Kidney (tissue), 14 donors: ENCODE measurements around the gene RBBP8NL. TPM values are rescaled to one million over a fixed set of nuclear protein-coding genes. Genes with fewer than 3 reads are reported as not detected.

Experiments
- DNase-seq, 5 donors: peaks; one replicate each; pipeline ENCODE4 v3.0.0-alpha.2; 2013 to 2020
- FAIRE-seq: peaks from 2 replicates; lab custom pipeline; 2012; peaks lifted over from hg19 to GRCh38; lab: Jason Lieb, UNC
- H3K27ac ChIP-seq, 2 donors: one replicate each; pipeline ENCODE4 v1.7.0; 2013; ENCODE audit warnings: low read depth in 2 of 2, low read length in 2 of 2, inconsistent platforms in 1 of 2
- H3K27me3 ChIP-seq: one replicate; pipeline ENCODE4 v1.7.1; 2013; ENCODE audit warnings: low read length, inconsistent platforms; ENCODE audit not compliant: control insufficient read depth, insufficient read depth
- H3K36me3 ChIP-seq, 3 donors: one replicate each; pipeline versions ENCODE4 v1.7.0 to v1.7.1; 2013; ENCODE audit warnings: low read length in 3 of 3, control low read depth in 1 of 3, inconsistent platforms in 1 of 3; ENCODE audit not compliant: insufficient read depth in 3 of 3, control insufficient read depth in 2 of 3
- H3K4me1 ChIP-seq, 3 donors: one replicate each; pipeline versions ENCODE4 v1.7.0 to v1.7.1; 2013; ENCODE audit warnings: low read length in 3 of 3, inconsistent platforms in 1 of 3, low read depth in 1 of 3; ENCODE audit not compliant: control insufficient read depth in 2 of 3, insufficient read depth in 2 of 3
- H3K4me3 ChIP-seq, 3 donors: one replicate each; pipeline versions ENCODE4 v1.7.0 to v1.8.1; 2013; ENCODE audit warnings: low read length in 3 of 3, control low read depth in 1 of 3, inconsistent platforms in 1 of 3
- H3K9ac ChIP-seq, 3 donors: one replicate each; pipeline versions ENCODE4 v1.7.0 to v1.7.1; 2013; ENCODE audit warnings: low read length in 3 of 3, control low read depth in 1 of 3, inconsistent platforms in 1 of 3
- H3K9me3 ChIP-seq, 3 donors: one replicate each; pipeline versions ENCODE4 v1.7.0 to v1.7.1; 2013; ENCODE audit warnings: low read length in 3 of 3, control low read depth in 1 of 3, inconsistent platforms in 1 of 3; ENCODE audit not compliant: control insufficient read depth in 2 of 3, insufficient read depth in 1 of 3
- intact Hi-C: fragments of 100-400 bp; cut with DNase I; formaldehyde crosslinking; loops from one replicate; pipeline ENCODE4 v1.11.1; 2022
- polyA plus RNA-seq: library from polyadenylated mRNA; stranded (reverse); fragments of 350-450 nt; fragmentation: Illumina TruSeq; extraction: RNeasy Lipid Tissue Mini Kit (QIAGEN cat#74804); gene quantifications from one replicate; pipeline ENCODE4 v1.2.3, GENCODE V29; 2014; ENCODE audit warnings: low read depth, low replicate concordance; ENCODE audit not compliant: insufficient read depth
- total RNA-seq: library from RNA; stranded (reverse); fragmentation: NEBNext Ultra II Directional; extraction: Animal tissue kit (Norgen Biotek cat#: 25700); gene quantifications from one replicate; pipeline ENCODE4 v1.2.1, GENCODE V29; 2021
- TF ChIP-seq, protein P1 (sequence below): IDR thresholded peaks from 3 replicates; pipeline ENCODE4 v1.5.1; 2012; ENCODE audit warnings: mild to moderate bottlenecking, moderate library complexity, borderline replicate concordance; ENCODE audit not compliant: insufficient read depth; ENCODE audit errors: extremely low read depth
- donor health status: control.
- donor health status: control.
- donor health status: control.
- donor health status: control.
- donor health status: control.
- donor health status: DM: yes; HTN: yes; CAD: no.
- donor health status: Normal renal cell carcinoma (clear cell type).

RBBP8NL gene
- total and polyA plus RNA-seq, 2 donors from 2014 or later: 0.13 to 1.5 TPM

DNA sequence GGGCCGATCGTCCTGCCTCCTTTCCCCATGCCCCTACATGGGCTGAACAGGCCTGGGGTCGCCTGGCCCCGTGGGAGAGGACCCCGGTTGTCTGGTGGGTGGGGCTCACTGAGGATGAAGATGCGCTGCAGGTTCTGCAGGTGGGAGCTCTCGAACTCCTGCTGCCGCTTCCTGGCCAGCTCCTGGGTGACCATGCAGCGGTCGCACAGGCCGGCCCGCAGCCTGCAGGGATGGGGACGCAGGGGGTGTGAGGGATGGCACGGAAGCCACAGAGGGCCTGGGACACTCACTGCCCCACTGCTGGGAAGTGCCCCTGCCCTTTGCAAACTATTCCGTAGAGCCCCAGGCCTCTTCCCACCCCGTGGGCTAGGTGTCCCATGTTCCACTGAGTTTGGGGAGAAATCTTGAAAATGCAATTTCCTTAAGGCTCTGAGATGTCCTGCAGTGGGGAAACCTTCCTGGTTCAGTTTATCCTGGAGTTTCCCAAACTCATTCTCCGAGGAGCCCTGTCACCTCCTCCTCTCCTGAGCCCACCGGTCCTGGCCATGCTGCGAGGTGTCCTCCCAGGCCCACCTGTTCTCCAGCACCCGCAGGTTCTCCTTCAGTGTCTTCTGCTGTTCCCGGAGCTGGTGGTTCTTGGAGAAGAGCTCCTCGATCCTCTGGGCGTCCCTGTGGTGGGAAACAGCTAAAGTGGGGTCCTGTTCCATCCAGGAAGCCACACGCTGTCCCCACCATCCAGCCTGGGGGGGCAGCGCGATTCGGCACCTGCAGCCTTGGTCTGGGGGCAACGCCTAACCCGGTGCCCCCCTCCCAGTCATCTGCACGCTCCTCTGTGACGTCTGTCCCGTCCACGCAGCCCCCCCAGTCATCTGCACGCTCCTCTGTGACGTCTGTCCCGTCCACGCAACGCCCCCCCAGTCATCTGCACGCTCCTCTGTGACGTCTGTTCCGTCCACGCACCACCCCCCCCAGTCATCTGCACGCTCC lies 10.4 kb downstream of the RBBP8NL start:
- intact Hi-C loops: no loop called here
- DNase-seq: no peak

DNA sequence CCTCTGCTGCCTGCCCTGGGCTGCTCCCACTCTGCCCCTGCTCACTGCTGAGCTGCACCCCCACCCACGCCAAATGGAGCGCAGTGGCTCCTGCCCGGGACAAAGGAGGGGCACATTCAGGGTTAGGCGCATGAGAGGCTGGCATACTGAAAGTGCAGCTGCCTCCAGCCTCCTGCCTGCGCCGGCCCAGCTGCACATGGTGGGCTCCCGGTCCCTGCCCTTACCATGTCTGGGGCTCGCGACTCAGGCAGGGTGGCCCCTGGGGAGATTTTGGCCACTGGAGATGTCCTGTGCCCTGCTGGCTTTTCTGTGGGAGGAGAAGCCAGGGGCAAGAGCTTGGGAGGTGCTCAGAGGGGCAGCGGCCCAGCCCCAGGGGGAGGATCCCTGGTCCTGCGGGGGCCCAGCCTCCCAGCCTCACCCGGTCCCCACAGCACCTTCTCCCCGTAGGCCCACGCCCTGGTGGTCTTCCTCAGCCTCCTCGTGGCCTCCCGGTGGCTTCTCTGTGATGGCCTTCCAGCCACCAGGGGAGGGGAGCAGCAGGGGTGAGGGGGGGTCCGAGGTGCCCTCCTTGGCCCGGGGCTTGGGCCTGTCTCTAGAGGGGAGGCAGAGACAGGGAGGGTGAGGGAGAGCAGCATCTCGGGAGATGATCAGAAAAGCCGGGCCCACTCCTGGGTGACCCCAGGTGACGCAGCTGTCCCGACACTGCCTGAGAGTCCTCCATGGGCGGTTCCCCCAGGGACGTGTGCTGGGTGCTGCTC lies 11.8 kb downstream of the RBBP8NL start:
- intact Hi-C loops: no loop called here
- no peak for FAIRE-seq
- no peak for DNase-seq
- Histone ChIP-seq H3K9me3 (no peaks in the 10 kb centered on the region), H3K4me3 (no peak overlapping the region), H3K9ac (no peak overlapping the region), H3K4me1 (peaks cover 0 to under 1% (median 0%) of the 10 kb centered on the region in 3 donors), H3K27me3 (no peaks in the 10 kb centered on the region), H3K27ac (no peak overlapping the region), H3K36me3 (no peaks in the 10 kb centered on the region)
- TF ChIP-seq, protein P1, sequence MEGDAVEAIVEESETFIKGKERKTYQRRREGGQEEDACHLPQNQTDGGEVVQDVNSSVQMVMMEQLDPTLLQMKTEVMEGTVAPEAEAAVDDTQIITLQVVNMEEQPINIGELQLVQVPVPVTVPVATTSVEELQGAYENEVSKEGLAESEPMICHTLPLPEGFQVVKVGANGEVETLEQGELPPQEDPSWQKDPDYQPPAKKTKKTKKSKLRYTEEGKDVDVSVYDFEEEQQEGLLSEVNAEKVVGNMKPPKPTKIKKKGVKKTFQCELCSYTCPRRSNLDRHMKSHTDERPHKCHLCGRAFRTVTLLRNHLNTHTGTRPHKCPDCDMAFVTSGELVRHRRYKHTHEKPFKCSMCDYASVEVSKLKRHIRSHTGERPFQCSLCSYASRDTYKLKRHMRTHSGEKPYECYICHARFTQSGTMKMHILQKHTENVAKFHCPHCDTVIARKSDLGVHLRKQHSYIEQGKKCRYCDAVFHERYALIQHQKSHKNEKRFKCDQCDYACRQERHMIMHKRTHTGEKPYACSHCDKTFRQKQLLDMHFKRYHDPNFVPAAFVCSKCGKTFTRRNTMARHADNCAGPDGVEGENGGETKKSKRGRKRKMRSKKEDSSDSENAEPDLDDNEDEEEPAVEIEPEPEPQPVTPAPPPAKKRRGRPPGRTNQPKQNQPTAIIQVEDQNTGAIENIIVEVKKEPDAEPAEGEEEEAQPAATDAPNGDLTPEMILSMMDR: no peak

More for the DNA sequence above, 10.4 kb downstream of the RBBP8NL start:
- Histone ChIP-seq H3K9me3 (peaks cover 0 to 3% (median 0%) of the 10 kb centered on the region in 3 donors), H3K4me3 (no peak overlapping the region), H3K27ac (no peak overlapping the region), H3K36me3 (peaks cover 0 to 4% (median 0%) of the 10 kb centered on the region in 3 donors), H3K9ac (no peak overlapping the region), H3K27me3 (no peaks in the 10 kb centered on the region), H3K4me1 (no peaks in the 10 kb centered on the region)
- FAIRE-seq: no peak
- TF ChIP-seq, protein P1: no peak

DNA sequence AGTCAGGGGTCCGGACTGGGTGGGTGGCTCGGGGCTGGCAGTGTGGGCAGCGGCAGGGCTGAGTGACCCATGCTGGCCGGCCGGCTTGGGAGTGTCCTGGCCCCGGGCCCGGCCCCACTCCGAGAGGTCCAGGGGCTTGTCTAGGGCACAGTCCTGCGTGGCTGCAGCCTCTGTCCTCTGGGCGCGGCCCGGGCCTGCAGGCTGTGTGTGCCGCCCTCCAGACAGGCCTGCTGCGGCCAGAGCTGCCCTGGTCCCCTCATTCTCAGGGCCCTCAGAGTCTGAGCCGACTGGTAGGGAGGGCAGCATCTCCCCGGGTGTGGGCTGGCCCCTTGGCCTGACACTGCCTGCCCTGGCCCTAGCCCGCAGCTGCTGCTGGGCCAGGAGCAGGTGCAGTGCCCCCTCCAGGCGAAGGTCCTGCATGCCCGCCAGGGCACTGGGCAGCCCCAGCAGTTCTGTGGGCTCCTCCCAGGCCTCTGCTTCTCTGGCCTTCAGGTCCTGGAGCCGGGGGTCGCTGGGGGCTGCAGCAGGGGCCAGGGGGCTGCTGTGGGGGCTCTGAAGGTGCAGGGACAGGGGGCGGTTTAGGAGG lies 13.3 kb downstream of the RBBP8NL start:
- no peak overlapping the region for H3K9ac ChIP-seq
- H3K4me3 ChIP-seq: no peak overlapping the region
- H3K9me3 ChIP-seq: no peaks in the 10 kb centered on the region
- DNase-seq (no peak), FAIRE-seq (no peak)
- TF ChIP-seq, protein P1: no peak
- intact Hi-C loops: no loop called here
- H3K4me1 ChIP-seq: peaks cover 0 to 9% (median 7%) of the 10 kb centered on the region in 3 donors
- H3K27ac ChIP-seq: no peak overlapping the region
- no peaks in the 10 kb centered on the region for H3K36me3 ChIP-seq
- no peaks in the 10 kb centered on the region for H3K27me3 ChIP-seq
